SH-SY5Y (cell line): ENCODE results near the gene MCMBP.

Experiments
- GATA2 ChIP-seq: IDR thresholded peaks from 2 replicates; pipeline ENCODE4 v1.6.1; 2011; ENCODE audit warnings: mild to moderate bottlenecking, low read depth, low read length
- GATA3 ChIP-seq: IDR thresholded peaks from 2 replicates; pipeline ENCODE4 v1.6.1; 2011; ENCODE audit warnings: low read depth, mild to moderate bottlenecking, low read length, moderate library complexity

DNA sequence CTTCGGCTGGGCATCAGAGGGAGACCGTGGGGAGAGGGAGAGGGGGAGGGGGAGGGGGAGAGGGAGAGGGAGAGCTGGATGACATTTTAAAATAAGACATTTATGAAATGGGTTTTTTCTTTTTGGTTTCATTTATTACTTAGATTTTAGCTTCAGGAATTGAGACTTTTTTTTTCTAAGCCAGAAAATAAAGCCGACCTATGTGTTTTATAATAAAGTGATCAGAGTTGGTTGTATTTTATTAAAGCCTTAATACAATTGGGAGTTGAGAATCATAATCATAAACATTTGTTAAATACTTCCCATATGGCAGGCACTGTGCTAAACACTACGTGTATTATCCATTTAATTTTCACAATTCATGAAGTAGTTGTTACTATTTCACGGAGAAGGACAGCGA, 76.6 kb downstream of the MCMBP start:
- TF ChIP-seq GATA3: no peak
- no peak for TF ChIP-seq GATA2
